DMS114 treated with DMSO at 0.1 percent for 48 hours (cell line): Measurements from ENCODE around the gene LRBA.

Experiments used
- DNase-seq: peaks from one replicate; lab custom pipeline; 2025; ENCODE audit not compliant: unreplicated experiment; lab: John Stamatoyannopoulos, UW

The LRBA gene

GRCh38 chr4:150230561-150230960, 784.5 kb downstream of the LRBA start:
- no peak for DNase-seq

GRCh38 chr4:150229520-150229919, 785.6 kb downstream of the LRBA start:
- DNase-seq, result no peak

GRCh38 chr4:150224896-150225591, 790.0 kb downstream of the LRBA start:
- DNase-seq, result no peak

DNA sequence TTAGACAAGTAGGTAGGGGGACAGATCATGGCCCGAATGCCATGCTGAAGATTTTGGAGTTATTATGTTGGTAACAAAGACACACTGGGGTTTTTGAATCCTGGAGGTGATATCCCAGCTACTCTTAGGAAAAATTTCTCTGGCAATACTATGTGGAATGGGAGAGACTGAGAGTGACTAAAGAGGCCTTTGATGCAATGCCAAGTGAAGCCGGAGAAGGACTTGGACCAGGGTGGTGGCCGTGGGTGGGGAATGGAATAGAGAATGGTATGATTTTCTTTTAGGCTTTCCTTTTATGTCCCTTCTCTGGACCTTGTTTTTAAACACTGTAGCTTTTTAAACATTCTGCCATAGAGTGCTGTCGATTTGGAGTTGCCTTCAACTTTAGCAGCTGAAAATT, 795.2 kb downstream of the LRBA start:
- DNase-seq, result no peak

DNA sequence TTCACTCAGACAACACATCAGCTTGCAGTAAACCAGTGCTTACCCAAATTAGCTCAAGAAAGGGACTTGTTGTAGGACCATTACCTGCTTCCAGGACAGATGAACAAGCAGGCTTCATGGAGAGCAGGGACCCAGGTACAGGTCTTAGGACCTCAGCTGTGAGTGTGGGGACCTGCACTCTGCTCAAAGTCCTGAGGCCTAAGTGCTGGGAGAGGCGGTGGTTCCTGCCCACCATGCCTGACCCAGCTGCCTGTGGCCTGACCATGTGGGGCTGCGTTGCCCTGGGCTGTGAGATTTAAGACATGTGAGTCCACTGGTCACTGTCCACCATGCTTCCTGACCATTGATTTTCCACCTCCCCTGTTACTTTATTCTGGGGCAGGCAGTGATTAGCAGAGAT, 796.6 kb downstream of the LRBA start:
- no peak for DNase-seq

DNA sequence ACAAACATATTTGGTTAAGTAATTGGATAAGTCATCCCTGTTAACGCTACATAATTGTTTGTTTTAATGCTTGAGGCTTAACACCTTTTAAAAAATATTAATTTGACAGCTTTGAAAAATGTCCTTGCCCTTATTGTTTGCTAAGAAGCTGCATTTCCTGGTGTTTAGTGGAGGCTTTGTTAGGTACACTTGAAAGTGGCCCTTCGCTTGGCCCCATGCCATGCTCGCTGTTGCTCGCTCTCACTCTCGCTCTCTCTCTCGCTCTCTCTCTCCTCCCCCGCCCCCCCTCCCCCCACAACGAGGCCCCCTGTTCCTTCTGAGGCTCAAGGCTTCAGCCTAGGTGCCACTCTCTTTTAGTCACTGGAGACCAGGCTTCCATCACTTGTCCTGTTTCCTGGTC, 797.3 kb downstream of the LRBA start:
- DNase-seq, result no peak

DNA sequence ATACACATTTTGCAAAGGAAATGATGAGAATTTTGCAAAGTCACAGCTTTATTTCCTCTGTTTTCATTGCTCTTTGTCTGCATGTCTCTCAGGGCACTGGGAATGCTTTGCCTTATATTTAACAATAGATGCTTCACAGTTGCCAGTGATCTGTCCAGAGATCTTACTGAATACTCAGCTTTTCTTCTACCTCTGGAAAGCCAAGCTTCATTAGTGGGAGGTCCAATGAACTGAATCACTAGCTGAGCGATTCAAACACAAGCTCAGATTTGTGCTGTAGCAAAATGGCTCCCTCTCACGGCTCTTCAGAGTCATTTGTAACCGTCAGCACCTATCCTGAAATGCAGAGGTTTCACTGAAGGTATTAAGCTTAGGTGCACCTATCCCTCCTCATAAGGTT, 797.9 kb downstream of the LRBA start:
- DNase-seq, result no peak

DNA sequence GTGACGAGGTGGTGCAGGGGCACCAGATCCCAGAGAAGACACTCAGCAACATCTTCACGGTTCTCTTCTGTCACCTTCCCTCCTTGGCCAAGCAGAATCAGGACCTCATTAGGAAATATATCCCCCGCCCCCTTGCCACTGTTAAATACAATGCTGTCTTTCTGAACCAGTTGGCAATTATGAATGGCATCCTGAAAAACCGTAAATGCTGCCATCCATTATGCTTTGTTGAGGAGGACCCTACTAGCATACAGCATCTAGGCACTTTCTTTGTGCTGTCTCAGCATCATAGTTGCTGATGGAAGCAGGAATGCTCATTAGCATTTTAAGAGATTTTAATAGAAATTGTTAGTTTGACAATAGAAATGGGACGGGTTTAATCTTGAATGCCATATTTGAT, 798.4 kb downstream of the LRBA start:
- DNase-seq, result no peak

- no peak for DNase-seq
Measured at GRCh38 chr4:150215601-150216000, 799.5 kb downstream of the LRBA start.
